ENCODE measurements around the gene MRNIP. TPM values are rescaled to one million over a fixed set of nuclear protein-coding genes. Genes with fewer than 3 reads are reported as not detected.
A peak's percentile ranks its signal among the peaks of the same experiment; 100 is the strongest.

MRNIP gene
- total and polyA plus RNA-seq, 2 of the 4 experiments (the other 2 are of a cell fraction): 6.6 to 24.7 TPM

GRCh38 chr5:179907556-179908324 is 49.1 kb upstream of the MRNIP start, which contains the start of gene TBC1D9B (continued):
- TF ChIP-seq, protein P1, sequence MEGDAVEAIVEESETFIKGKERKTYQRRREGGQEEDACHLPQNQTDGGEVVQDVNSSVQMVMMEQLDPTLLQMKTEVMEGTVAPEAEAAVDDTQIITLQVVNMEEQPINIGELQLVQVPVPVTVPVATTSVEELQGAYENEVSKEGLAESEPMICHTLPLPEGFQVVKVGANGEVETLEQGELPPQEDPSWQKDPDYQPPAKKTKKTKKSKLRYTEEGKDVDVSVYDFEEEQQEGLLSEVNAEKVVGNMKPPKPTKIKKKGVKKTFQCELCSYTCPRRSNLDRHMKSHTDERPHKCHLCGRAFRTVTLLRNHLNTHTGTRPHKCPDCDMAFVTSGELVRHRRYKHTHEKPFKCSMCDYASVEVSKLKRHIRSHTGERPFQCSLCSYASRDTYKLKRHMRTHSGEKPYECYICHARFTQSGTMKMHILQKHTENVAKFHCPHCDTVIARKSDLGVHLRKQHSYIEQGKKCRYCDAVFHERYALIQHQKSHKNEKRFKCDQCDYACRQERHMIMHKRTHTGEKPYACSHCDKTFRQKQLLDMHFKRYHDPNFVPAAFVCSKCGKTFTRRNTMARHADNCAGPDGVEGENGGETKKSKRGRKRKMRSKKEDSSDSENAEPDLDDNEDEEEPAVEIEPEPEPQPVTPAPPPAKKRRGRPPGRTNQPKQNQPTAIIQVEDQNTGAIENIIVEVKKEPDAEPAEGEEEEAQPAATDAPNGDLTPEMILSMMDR (conservative IDR thresholded peaks at IDR 0.05; ENCODE audit: low read depth, low read length): peak; percentile 50
- TF ChIP-seq MAFK (IDR thresholded peaks at IDR 0.05; ENCODE audit: low read depth, low read length): no peak

Measured in IMR-90 (cell line).